HG02970 (cell line): ENCODE data around the gene NEB.
"Not testable (repeated sequence)": the region's sequence is repeated elsewhere in the genome, so short reads cannot be mapped to it uniquely, and the experiment has no call there.

ENCODE experiments used
- ATAC-seq: cut with Tn5 transposase; IDR thresholded peaks from one replicate; pipeline ENCODE4 v1.9.1; 2021; ENCODE audit warnings: mild to moderate bottlenecking, moderate library complexity, moderate number of reproducible peaks; ENCODE audit not compliant: unreplicated experiment, low FRiP score

Gene NEB

DNA sequence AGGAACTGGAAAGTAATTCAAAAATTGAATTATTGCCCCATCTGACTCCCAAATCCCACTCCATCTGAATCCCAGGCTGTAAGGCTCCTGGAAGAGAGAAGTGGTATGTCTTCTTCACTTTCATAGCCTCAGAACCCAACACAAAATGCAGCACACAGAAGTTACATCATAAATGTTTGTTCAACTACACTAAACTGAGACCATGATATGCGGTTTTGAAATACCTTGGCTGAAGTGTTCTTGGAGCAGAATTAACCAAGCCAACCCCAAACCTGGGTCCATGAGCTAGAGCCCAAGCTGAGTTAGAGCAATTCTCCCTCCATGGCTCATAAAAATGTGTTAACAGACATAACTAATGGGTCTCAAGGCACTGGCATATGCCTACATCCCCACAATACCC is 23.3 kb downstream of the NEB start:
- no peak for ATAC-seq

DNA sequence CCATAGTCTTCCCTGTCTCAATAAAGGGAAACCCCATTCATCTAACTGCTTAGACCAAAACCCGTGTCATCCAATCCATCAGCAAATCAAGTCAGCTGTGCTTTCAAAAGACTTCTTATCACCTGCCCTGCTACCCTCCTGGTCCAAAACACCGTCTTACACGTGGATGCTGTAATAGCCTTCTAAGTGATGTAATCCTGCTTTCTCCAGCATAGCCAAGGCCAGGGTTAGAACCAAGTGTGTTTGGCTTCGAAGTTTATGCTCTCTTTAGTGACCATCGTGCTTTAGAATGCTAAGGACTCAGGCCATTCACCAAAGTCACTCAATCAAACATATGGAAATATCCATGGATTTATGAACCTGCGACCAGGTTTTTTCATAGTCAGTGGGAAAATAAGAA is 25.5 kb downstream of the NEB start:
- no peak for ATAC-seq

DNA sequence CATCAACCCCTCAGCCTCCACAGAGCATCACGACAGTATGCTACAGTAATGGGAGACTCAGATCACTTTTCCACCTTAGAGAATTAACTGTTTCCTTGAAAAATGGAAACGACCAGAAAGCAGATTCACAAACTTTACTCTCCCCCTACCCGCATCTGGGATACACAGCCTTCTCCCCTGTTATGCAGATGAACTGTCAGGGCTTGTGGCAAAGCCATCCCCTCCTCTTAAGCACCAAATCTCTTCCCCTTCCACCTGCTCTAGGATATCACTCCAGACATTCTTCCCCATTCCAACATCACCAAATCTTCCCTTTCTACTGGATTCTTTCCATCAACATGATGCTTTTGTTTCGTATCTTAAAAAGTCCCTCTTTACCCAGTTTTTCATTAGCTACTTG is 26.4 kb downstream of the NEB start:
- ATAC-seq = no peak

DNA sequence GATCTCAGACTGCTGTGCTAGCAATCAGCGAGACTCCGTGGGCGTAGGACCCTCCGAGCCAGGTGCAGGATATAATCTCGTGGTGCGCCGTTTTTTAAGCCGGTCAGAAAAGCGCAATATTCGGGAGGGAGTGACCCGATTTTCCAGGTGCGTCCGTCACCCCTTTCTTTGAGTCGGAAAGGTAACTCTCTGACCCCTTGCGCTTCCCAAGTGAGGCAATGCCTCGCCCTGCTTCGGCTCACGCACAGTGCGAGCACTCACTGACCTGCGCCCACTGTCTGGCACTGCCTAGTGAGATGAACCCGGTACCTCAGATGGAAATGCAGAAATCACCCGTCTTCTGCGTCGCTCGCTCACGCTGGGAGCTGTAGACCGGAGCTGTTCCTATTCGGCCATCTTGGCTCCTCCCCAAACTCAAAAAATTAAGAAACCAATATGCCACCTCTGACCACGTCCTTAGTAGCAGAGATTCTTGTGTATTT is 29.8 kb downstream of the NEB start:
- not testable (repeated sequence) for ATAC-seq

DNA sequence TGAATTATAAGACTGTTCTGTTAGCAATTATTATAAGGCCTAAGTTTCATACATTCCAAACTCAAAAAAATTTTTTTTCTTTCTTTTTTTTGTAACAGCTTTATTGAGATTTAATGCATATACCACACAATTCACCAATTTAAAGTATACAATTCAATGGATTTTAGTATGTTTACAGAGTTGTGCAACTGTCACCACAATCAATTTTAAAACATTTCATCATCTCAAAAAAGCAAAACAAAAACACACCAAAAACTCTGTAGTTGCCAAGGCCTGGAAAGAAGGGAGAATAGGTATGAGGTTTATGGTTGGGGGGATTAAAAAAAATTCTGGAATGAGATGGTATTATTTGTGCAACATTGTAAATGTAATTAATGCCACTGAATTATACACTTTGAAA is 36.1 kb downstream of the NEB start:
- not testable (repeated sequence) for ATAC-seq

- ATAC-seq = no peak
Observed at GRCh38 chr2:151695778-151696177, 38.5 kb downstream of the NEB start.

DNA sequence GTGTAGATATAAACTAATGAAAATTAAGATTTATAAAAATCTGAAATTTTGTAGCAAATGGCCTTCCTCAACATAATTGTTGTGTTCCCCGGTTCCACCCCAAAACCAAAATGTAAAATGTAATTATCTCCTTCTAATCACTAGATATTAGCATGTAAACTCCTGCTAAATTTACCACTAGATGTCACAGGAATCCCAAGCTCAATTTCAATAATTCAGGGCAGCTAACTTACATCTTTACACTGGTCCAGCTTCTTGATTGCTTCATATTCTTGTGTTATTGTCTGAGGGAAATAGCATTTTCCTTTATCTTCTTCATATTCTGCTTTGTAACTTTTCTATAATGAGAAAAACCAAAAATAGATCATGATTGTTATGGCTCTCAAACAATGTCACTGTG is 42.6 kb downstream of the NEB start:
- ATAC-seq = no peak

- ATAC-seq = no peak
Observed at GRCh38 chr2:151688719-151689118, 45.6 kb downstream of the NEB start.

GRCh38 chr2:151682459-151683003 is 51.7 kb downstream of the NEB start:
- no peak for ATAC-seq

DNA sequence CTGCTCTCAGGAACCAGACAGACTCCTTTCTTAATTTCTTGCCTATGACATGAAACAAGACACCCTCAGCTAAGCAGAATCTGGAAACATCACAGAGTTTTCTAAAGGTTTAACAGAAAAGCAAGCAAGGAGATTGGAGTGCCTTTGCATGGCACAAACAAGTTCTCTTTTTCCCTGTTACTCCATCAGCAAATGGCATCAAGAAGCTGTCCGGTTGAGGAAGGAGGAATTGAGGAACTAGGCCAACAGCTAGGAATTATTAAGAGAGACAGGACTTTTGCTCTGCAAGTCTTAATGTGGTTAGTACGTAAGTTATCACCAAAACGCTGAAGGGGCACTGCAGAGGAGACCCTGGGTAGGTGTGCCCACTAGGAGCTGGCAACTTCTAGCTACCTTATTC is 53.2 kb downstream of the NEB start:
- no peak for ATAC-seq

GRCh38 chr2:151679994-151680393 is 54.3 kb downstream of the NEB start:
- ATAC-seq = no peak

DNA sequence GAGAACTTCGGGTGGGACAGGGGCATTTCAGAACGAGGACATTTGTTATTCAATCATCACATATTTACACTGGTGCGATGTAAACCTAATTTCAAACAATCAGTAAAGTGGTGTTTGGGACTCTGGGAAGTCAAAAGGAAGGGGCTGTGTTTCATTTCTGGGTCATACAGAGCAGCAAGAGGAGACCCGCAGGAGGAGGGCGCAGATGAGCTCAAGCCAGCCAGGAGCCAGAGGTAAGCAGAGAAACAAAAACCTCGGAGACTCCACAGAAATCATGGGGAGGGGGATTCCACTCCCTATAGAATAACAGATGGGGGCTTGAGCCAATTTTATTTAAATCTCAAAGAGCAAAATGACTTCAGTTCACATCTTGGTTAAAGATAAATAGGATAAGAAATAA is 55.4 kb downstream of the NEB start:
- ATAC-seq = no peak

DNA sequence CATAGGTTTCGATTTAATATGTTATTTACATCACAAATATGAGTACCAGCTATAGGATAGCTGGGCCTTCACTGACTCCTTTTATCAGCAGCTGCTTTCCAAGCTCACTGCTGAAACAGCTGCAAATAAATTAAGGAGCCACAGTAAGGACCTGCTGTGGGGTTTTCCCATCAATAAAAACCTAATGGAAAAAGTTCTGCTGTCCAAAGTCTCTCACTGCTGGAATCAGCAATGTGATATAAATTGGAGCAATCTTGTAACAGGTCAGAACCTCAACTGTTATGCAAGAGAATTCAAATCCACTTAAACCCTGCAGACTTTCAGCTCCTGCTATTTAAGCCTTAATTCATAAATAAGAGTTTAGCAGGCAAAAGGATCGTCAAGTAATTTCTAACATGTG is 61.3 kb downstream of the NEB start:
- ATAC-seq = no peak

- ATAC-seq = no peak
Observed at GRCh38 chr2:151672277-151672676, 62.0 kb downstream of the NEB start.

- no peak for ATAC-seq
Observed at GRCh38 chr2:151670846-151671597, 63.3 kb downstream of the NEB start.

DNA sequence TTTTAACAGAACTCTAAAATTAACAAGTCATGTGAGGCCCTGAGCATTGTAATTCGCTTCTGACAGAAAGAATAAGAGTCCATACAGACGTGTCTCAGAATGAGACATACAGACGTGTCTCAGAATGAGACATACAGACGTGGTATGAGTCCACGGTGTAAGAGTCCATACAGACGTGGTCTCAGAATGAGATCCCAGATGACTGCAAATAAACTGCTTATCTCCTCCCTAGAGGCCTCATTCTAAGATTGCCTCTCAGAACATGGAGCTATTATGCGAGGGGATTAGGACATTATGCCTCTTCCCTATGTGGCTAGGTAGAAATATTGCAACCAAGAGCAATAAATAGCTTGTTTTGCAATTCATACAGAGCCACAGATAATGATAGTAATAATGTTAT is 63.9 kb downstream of the NEB start:
- no peak for ATAC-seq

- ATAC-seq = no peak
Observed at GRCh38 chr2:151669585-151670081, 64.6 kb downstream of the NEB start.

DNA sequence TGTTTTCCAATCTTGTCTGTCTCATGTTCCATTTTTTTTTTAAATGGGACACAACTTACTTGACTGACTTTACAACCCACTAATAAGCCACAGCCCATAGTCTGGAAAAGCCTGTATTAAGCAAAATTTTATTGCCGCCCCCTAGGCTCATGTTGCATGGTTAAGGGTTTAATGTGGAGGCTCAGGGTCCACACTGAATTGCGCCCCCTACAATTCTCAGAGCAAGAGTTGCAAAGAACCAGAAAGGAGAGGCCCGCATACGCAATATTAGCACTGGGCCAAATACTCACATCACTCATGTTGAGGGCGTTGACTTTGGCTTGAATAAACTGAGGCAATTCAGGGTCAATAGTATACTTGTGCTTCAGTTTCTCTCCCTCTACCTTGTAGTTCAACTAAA is 65.5 kb downstream of the NEB start:
- ATAC-seq = no peak

GRCh38 chr2:151665959-151666358 is 68.3 kb downstream of the NEB start:
- ATAC-seq = no peak

DNA sequence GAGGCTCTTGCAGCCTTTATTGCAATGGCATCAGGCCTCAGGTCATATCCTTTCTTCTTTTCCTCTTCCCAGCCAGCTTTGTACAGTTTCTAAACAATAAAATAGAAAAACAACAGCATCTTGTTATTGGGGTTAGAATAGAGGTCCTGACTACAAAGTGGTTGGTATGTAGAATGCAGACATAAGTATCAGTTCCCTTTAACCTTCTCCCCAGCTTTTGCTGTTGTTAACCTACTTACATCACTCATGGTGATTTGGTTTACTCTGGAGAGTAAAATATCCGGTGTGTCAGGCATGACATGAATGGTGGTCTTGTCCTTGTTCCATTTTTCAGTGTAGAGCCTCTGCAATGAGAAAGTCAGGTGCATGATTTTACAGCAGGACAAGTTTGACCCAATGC is 69.8 kb downstream of the NEB start:
- ATAC-seq = no peak

- no peak for ATAC-seq
Observed at GRCh38 chr2:151661625-151662024, 72.7 kb downstream of the NEB start.

GRCh38 chr2:151658081-151658480 is 76.2 kb downstream of the NEB start:
- no peak for ATAC-seq
